ENCODE measurements around the gene NEO1.

- no peak for TF ChIP-seq POLR2A (IDR thresholded peaks at IDR 0.05; ENCODE audit: low read depth, low read length)
- no peak for TF ChIP-seq TAF1 (IDR thresholded peaks at IDR 0.05; ENCODE audit: low read depth, low read length)
- TF ChIP-seq POLR2AphosphoS5 (IDR thresholded peaks at IDR 0.05; ENCODE audit: low read depth, low read length) = no peak
- TF ChIP-seq PAX5 (IDR thresholded peaks at IDR 0.05; ENCODE audit: insufficient read depth, low read length, severe bottlenecking) = no peak
- no peak for TF ChIP-seq SPI1 (IDR thresholded peaks at IDR 0.05; ENCODE audit: low read depth, low read length)
These were observed 280.0 kb downstream of the NEO1 start for GRCh38 chr15:73331991-73332925.
